ENCODE results near the gene GOSR2.

GOSR2 gene

DNA sequence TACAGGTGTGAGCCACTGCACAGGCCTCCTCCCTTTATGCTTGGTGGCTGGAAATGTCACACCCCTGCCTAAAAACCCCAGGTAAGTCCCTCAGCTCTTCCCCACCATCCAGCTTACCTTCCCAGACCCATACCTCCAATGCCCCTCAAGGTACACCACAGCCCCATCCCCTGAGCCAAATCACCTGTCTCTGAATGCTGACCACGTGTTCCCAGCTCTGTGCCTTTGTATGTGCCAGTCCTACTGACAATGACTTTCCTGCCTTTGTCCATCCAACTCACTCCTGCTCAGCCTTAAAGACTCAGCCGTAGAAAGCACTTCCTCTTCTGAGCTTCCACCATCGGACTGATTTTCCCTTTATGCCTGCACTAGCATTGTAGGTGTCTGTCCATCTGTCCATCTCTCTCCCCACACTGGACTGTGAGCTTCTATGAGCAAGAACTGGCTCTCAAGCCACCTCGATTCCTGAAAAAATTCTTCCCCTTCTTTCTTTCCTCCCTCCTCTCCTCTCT, 30.7 kb upstream of the GOSR2 start:
- no peaks in the 10 kb centered on the region for H3K9me3 ChIP-seq (ENCODE audit: control insufficient read depth, low read length)

DNA sequence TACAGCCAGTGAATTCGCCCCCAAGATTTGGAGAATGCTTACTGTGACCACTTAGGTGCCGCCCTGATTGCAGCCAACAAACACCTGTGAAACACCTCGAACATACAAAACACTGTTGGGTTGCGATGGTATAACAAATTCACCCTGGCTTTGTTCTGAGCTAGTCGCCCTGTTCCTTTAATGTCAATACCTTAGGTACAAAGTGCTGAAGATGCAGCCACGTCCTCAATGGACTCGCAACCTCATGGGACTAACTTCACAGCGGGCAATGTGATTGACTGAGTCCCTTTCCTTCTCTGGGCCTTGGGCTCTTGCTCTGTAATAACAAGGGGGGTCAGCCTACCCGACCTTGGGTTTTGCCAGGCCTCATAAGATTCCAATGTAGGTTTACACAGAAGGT, 28.9 kb upstream of the GOSR2 start:
- Histone ChIP-seq H3K9me3 (ENCODE audit: control insufficient read depth, low read length) (no peaks in the 10 kb centered on the region), H3K27ac (ENCODE audit: low read depth, low read length, severe bottlenecking) (no peak overlapping the region), H3K4me1 (ENCODE audit: control insufficient read depth, insufficient read depth, low read length, poor library complexity, severe bottlenecking) (peaks cover 8% of the 10 kb centered on the region), H3K4me3 (ENCODE audit: extremely low read depth, insufficient read depth, low read length, poor library complexity, severe bottlenecking) (no peak overlapping the region), H3K36me3 (ENCODE audit: control insufficient read depth, insufficient read depth, low read length) (no peaks in the 10 kb centered on the region)
- 87 to 89% methylated on average over 9 of the region's 9 CpGs for WGBS, 2 experiments (ENCODE audit: insufficient coverage in 2 of 2)

More for the DNA sequence above, 30.7 kb upstream of the GOSR2 start:
- no peak overlapping the region for H3K4me3 ChIP-seq (ENCODE audit: extremely low read depth, insufficient read depth, low read length, poor library complexity, severe bottlenecking)
- H3K27ac ChIP-seq (ENCODE audit: low read depth, low read length, severe bottlenecking): no peak overlapping the region
- no peaks in the 10 kb centered on the region for H3K36me3 ChIP-seq (ENCODE audit: control insufficient read depth, insufficient read depth, low read length)
- peaks cover 8% of the 10 kb centered on the region for H3K4me1 ChIP-seq (ENCODE audit: control insufficient read depth, insufficient read depth, low read length, poor library complexity, severe bottlenecking)
- WGBS, 2 experiments (ENCODE audit: insufficient coverage in 2 of 2): 80 to 96% methylated on average over 4 of the region's 4 CpGs

DNA sequence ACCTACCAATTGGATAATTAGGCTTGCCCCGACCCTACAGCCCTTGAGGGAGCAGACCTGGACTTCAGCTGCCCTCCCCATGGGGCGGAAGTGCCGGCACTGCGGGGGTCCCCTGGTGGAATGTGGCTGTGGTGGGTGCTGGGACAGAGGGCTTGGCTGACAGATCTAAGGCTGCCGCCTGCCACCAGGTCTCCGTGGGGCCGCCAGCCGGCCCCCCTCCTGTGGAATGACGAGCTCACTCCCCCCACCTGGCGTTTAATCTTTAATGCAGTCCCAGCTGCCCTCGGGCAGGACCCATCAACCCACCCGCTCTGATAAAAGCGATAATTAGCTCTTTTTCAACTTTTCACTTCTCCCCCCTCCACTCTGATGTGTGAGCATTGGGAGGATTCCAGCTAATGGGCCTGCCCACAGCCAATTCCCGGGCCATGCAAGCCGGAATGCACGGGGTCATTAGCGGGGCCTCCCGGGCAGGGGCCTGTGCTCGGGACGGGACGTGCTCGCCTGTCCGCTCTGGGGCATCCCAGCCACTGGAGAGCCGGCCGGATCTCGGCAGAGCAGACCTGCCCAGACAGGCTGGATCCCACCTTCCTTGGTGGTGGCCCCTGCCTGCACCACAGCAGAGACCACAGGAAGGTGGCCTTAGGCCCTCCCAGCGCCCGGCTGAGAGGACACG, 28.3 kb upstream of the GOSR2 start:
- no peaks in the 10 kb centered on the region for H3K9me3 ChIP-seq (ENCODE audit: control insufficient read depth, low read length)
- H3K36me3 ChIP-seq (ENCODE audit: control insufficient read depth, insufficient read depth, low read length): no peaks in the 10 kb centered on the region
- no peak overlapping the region for H3K27ac ChIP-seq (ENCODE audit: low read depth, low read length, severe bottlenecking)
- peaks cover 8% of the 10 kb centered on the region for H3K4me1 ChIP-seq (ENCODE audit: control insufficient read depth, insufficient read depth, low read length, poor library complexity, severe bottlenecking)
- WGBS, 2 experiments (ENCODE audit: insufficient coverage in 2 of 2): 65 to 67% methylated on average over 17 to 25 of the region's 29 CpGs
- H3K4me3 ChIP-seq (ENCODE audit: extremely low read depth, insufficient read depth, low read length, poor library complexity, severe bottlenecking): no peak overlapping the region

DNA sequence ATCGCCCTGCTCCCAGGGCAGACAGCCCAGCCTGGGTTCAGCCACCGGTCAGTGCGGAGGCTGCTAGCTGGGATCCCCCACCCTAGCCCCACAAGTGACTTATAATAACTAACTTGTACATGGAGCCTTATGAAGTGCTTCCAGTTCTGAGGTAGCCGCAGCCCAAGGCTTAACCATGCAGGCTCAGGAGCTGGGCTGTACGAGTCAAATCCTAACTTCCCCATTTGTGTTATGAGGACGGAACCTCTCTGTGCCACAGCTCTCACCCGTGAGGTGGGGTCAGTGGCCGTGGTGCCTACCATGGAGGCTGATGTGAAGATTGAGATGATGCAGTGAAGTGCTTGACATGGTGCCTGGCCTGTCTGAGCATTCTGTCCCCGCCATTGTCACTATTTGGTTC, 27.8 kb upstream of the GOSR2 start:
- Histone ChIP-seq H3K27ac (ENCODE audit: low read depth, low read length, severe bottlenecking) (no peak overlapping the region), H3K9me3 (ENCODE audit: control insufficient read depth, low read length) (no peaks in the 10 kb centered on the region), H3K4me1 (ENCODE audit: control insufficient read depth, insufficient read depth, low read length, poor library complexity, severe bottlenecking) (peaks cover 8% of the 10 kb centered on the region), H3K4me3 (ENCODE audit: extremely low read depth, insufficient read depth, low read length, poor library complexity, severe bottlenecking) (no peak overlapping the region), H3K36me3 (ENCODE audit: control insufficient read depth, insufficient read depth, low read length) (no peaks in the 10 kb centered on the region)
- WGBS, 2 experiments (ENCODE audit: insufficient coverage in 2 of 2): 94 to 96% methylated on average over 7 to 8 of the region's 9 CpGs

DNA sequence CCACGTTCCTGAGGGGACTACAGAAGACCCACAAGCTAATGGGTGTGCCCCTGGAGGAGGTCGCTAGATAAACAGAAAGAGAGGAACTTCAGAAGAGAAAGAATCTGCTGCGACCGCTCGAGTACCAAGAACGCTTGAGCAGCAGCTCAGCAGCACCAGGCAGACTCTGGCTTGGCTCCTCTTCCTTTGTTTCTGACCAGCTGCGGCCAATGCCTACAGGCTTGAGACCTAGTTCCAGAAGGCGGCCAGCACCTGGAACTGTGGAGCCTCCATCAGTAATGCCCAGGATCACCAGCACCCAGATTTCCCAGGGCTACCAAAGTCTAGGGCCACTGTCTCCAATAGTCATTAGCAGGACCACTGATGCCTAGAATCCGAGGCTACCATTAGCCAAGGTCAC, 26.0 kb upstream of the GOSR2 start:
- WGBS, 2 experiments (ENCODE audit: insufficient coverage in 2 of 2): 89 to 92% methylated on average over 9 of the region's 9 CpGs
- Histone ChIP-seq H3K4me1 (ENCODE audit: control insufficient read depth, insufficient read depth, low read length, poor library complexity, severe bottlenecking) (peaks cover 8% of the 10 kb centered on the region), H3K36me3 (ENCODE audit: control insufficient read depth, insufficient read depth, low read length) (no peaks in the 10 kb centered on the region), H3K9me3 (ENCODE audit: control insufficient read depth, low read length) (no peaks in the 10 kb centered on the region), H3K4me3 (ENCODE audit: extremely low read depth, insufficient read depth, low read length, poor library complexity, severe bottlenecking) (no peak overlapping the region), H3K27ac (ENCODE audit: low read depth, low read length, severe bottlenecking) (no peak overlapping the region)

DNA sequence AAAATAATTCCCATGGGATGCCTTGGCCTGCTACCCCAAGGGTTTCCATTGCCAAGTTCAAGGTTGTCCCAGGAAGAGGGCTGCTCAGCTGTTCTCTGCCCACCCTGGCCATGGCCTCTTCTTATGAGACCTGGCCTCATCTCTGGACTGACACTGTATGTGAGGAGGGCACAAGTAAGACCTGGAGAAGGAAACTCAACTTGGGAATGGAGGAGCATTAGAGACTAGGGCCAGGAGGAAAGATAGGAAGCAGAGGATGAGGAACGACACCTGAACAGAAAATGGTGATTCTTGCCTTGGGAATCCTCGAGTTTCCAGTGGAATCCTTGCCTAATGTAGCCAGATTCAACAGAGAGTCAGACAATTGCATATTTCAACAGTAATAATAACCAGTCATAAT, 24.6 kb upstream of the GOSR2 start:
- no peak overlapping the region for H3K27ac ChIP-seq (ENCODE audit: low read depth, low read length, severe bottlenecking)
- H3K36me3 ChIP-seq (ENCODE audit: control insufficient read depth, insufficient read depth, low read length): no peaks in the 10 kb centered on the region
- H3K9me3 ChIP-seq (ENCODE audit: control insufficient read depth, low read length): no peaks in the 10 kb centered on the region
- peaks cover 8% of the 10 kb centered on the region for H3K4me1 ChIP-seq (ENCODE audit: control insufficient read depth, insufficient read depth, low read length, poor library complexity, severe bottlenecking)
- 68 to 85% methylated on average over 2 of the region's 2 CpGs for WGBS, 2 experiments (ENCODE audit: insufficient coverage in 2 of 2)
- no peak overlapping the region for H3K4me3 ChIP-seq (ENCODE audit: extremely low read depth, insufficient read depth, low read length, poor library complexity, severe bottlenecking)

DNA sequence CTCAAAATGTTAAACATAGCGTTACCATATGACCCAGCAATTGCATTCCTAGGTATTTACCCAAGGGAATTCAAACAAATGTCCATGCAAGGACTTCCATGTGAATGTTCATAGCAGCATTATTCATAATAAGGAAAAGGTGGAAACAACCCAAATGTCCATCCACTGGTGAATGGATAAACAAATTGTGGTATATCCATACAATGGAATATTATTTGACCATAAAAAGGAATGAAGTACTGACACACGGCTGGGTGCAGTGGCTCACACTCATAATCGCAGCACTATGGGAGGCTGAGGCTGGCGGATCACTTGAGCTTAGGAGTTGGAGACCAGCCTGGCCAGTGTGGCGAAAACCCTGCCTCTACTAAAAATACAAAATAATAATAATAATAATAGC, 24.1 kb upstream of the GOSR2 start:
- H3K4me3 ChIP-seq (ENCODE audit: extremely low read depth, insufficient read depth, low read length, poor library complexity, severe bottlenecking): no peak overlapping the region
- H3K9me3 ChIP-seq (ENCODE audit: control insufficient read depth, low read length): no peaks in the 10 kb centered on the region
- WGBS, 2 experiments (ENCODE audit: insufficient coverage in 2 of 2): 90 to 92% methylated on average over 2 of the region's 5 CpGs
- H3K4me1 ChIP-seq (ENCODE audit: control insufficient read depth, insufficient read depth, low read length, poor library complexity, severe bottlenecking): peaks cover 8% of the 10 kb centered on the region
- no peaks in the 10 kb centered on the region for H3K36me3 ChIP-seq (ENCODE audit: control insufficient read depth, insufficient read depth, low read length)
- no peak overlapping the region for H3K27ac ChIP-seq (ENCODE audit: low read depth, low read length, severe bottlenecking)

DNA sequence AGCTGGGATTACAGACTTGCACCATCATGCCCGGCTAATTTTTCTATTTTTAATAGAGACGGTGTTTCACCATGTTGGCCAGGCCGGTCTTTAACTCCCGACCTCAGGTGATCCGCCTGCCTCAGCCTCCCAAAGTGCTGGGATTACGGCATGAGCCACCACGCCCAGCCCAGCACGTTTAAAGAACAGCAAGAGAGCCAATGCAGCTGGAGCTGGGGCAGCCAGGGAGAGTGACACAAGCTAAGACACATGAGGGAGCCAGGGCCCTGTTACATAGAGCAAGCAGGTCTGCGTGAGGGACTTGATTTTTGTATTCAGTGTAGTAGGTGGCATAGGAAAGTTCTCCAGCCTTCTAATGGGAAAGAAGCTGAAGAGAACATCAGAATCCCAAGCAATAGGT, 21.7 kb upstream of the GOSR2 start:
- Histone ChIP-seq H3K27ac (ENCODE audit: low read depth, low read length, severe bottlenecking) (no peak overlapping the region), H3K36me3 (ENCODE audit: control insufficient read depth, insufficient read depth, low read length) (no peaks in the 10 kb centered on the region), H3K4me1 (ENCODE audit: control insufficient read depth, insufficient read depth, low read length, poor library complexity, severe bottlenecking) (no peaks in the 10 kb centered on the region), H3K9me3 (ENCODE audit: control insufficient read depth, low read length) (no peaks in the 10 kb centered on the region), H3K4me3 (ENCODE audit: extremely low read depth, insufficient read depth, low read length, poor library complexity, severe bottlenecking) (no peak overlapping the region)
- WGBS, 2 experiments (ENCODE audit: insufficient coverage in 2 of 2): 81 to 84% methylated on average over 9 of the region's 9 CpGs

DNA sequence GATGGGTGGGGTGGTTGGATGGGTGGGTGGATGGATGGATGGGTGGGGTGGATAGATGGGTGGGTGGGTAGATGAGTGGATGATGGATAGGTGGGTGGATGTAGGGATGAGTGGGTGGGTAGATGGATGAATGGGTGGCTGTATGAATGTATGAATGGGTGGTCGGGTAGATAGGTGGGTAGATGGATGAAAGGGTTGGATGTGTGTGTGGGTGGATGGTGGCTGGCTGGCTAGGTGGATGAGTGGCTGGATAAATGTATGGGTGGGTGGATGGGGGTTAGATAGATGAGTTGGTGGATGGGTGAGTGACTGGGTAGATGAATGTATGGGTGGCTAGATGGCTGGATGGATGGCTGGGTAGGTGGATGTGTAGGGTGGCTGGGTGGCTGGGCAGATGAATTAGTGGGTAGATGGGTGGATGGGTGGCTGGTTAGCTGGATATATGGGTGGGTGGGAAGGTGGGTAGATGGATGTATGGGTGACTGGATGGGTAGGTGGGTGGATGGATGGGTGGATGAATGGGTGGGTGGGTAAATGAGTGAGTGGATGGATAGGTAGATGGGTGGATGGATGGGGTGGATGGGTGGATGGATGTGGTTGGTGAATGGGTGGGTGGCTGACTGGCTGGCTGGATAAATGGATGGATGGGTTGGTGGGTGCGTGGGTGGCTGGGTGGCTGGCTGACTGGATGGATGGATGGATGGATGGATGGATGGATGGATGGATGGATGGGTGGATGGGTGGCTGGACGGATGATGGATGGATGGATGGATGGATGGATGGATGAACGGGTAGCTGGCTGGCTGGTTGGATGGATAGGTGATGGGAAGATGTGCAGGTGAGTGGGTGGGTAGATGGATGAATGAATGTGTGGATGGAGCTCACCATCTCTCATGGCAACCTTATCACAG, 18.9 kb upstream of the GOSR2 start:
- H3K9me3 ChIP-seq (ENCODE audit: control insufficient read depth, low read length): no peaks in the 10 kb centered on the region
- 87 to 100% methylated on average over 3 to 4 of the region's 4 CpGs for WGBS, 2 experiments (ENCODE audit: insufficient coverage in 2 of 2)

DNA sequence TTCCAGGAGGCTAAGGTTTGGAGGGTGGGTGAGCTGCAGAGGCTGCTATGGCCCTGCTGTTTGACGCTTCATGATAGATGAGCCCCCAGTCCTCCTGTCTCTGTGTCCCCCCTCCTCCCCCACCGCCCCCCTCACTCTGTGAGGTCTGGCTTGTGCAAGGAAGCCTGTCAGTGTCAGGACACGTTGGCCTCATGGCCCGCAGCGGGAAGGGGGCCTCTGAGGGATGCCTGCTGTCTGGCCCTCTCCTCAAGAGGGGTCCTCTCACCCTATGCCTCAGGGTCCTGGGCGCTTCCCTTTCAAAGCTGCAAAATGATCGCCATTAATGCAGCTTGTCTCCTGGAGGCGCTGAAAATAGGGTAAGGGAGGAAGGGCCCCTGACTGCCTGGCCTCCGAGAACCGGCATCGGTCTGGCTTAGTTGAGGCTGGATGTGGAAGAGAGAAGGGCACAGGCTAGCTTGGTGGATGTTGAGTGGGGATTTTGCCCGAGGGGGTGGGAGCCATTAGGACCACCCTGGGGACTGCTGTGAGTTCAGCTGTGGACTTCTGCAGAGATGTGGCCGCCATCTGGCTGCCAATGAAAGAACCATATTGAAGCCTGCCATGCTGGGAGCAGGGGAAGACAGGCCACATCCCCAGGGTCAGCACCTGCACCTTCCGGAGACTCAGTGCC, 14.8 kb upstream of the GOSR2 start:
- Histone ChIP-seq H3K4me3 (ENCODE audit: extremely low read depth, insufficient read depth, low read length, poor library complexity, severe bottlenecking) (no peak overlapping the region), H3K36me3 (ENCODE audit: control insufficient read depth, insufficient read depth, low read length) (no peaks in the 10 kb centered on the region), H3K27ac (ENCODE audit: low read depth, low read length, severe bottlenecking) (no peak overlapping the region), H3K4me1 (ENCODE audit: control insufficient read depth, insufficient read depth, low read length, poor library complexity, severe bottlenecking) (no peaks in the 10 kb centered on the region), H3K9me3 (ENCODE audit: control insufficient read depth, low read length) (no peaks in the 10 kb centered on the region)
- 85 to 94% methylated on average over 8 to 11 of the region's 14 CpGs for WGBS, 2 experiments (ENCODE audit: insufficient coverage in 2 of 2)

More for the DNA sequence above, 18.9 kb upstream of the GOSR2 start:
- Histone ChIP-seq H3K27ac (ENCODE audit: low read depth, low read length, severe bottlenecking) (no peak overlapping the region), H3K4me1 (ENCODE audit: control insufficient read depth, insufficient read depth, low read length, poor library complexity, severe bottlenecking) (no peaks in the 10 kb centered on the region), H3K36me3 (ENCODE audit: control insufficient read depth, insufficient read depth, low read length) (no peaks in the 10 kb centered on the region), H3K4me3 (ENCODE audit: extremely low read depth, insufficient read depth, low read length, poor library complexity, severe bottlenecking) (no peak overlapping the region)

Measured in mesodermal cell (in vitro differentiated cells).